IMR-90 (cell line): ENCODE results near the gene TMEM60. TPM values are rescaled to one million over a fixed set of nuclear protein-coding genes. Genes with fewer than 3 reads are reported as not detected.

Experiments used
- ATAC-seq: fragments of 200-7000 bp; cut with Tn5 transposase; 2 replicates; pipeline ENCODE4 v1.9.1; 2020; ENCODE audit warnings: low read depth, mild to moderate bottlenecking, moderate library complexity
- BruUV-seq: library from RNA; stranded (reverse); fragments of 400-500 nt; replicated peaks from 2 replicates; lab custom pipeline; 2021; lab: Mats Ljungman, UMichigan
- CTCF ChIA-PET: fragments of 300-600 bp; formaldehyde crosslinking; extraction: SDS; loops from one replicate; lab custom pipeline; 2021; ENCODE audit warnings: antibody characterized with exemption; lab: Yijun Ruan, JAX
- POLR2A ChIA-PET: fragments of 300-600 bp; sonication (Branson Sonifier 250); formaldehyde crosslinking; loops from one replicate; lab custom pipeline; 2022; ENCODE audit warnings: antibody characterized with exemption; ENCODE audit not compliant: unreplicated experiment; lab: Charles Lee
- DNase-seq: peaks from one replicate; pipeline ENCODE4 v3.0.0; 2013
- H2AFZ ChIP-seq: replicated peaks from 2 replicates; pipeline ENCODE3; 2013; ENCODE audit warnings: low read length, mild to moderate bottlenecking; ENCODE audit not compliant: poor library complexity
- H2AK5ac ChIP-seq: 2 replicates; pipeline ENCODE4 v1.6.1; 2013; ENCODE audit warnings: low read depth, low read length, inconsistent platforms
- H2AK9ac ChIP-seq: replicated peaks from 2 replicates; pipeline ENCODE3; 2013; ENCODE audit warnings: mild to moderate bottlenecking, low read depth, low read length, moderate library complexity; ENCODE audit not compliant: poor library complexity
- H2BK120ac ChIP-seq: 2 replicates; pipeline ENCODE4 v1.6.1; 2013; ENCODE audit warnings: low read depth, low read length, inconsistent platforms
- H2BK15ac ChIP-seq: 3 replicates; pipeline ENCODE4 v1.6.1; 2013; ENCODE audit warnings: low read depth, low read length, inconsistent platforms
- H2BK20ac ChIP-seq: 2 replicates; pipeline ENCODE4 v1.6.1; 2013; ENCODE audit warnings: low read depth, mild to moderate bottlenecking, inconsistent platforms, low read length, moderate library complexity
- H2BK5ac ChIP-seq: 2 replicates; pipeline ENCODE4 v1.6.1; 2013; ENCODE audit warnings: mild to moderate bottlenecking, low read depth, low read length, inconsistent platforms; ENCODE audit not compliant: poor library complexity, severe bottlenecking
- H3K14ac ChIP-seq: replicated peaks from 2 replicates; pipeline ENCODE4 v1.6.1; 2013; ENCODE audit warnings: low read depth, low read length, inconsistent platforms
- H3K18ac ChIP-seq: 2 replicates; pipeline ENCODE4 v1.6.1; 2013; ENCODE audit warnings: low read depth, low read length, control low read depth
- H3K23ac ChIP-seq: 2 replicates; pipeline ENCODE4 v1.6.1; 2013; ENCODE audit warnings: low read depth, low read length, inconsistent platforms
- H3K27ac ChIP-seq: 2 replicates; pipeline ENCODE4 v1.5.1; 2013; ENCODE audit warnings: mild to moderate bottlenecking, control low read depth, low read length; ENCODE audit not compliant: insufficient read depth
- H3K27me3 ChIP-seq: 2 replicates; pipeline ENCODE4 v1.6.1; 2013; ENCODE audit warnings: low read length; ENCODE audit not compliant: control insufficient read depth, insufficient read depth
- H3K36me3 ChIP-seq: 2 replicates; pipeline ENCODE4 v1.6.1; 2013; ENCODE audit warnings: low read length, mixed read lengths; ENCODE audit not compliant: control insufficient read depth, insufficient read depth
- H3K4ac ChIP-seq: 2 replicates; pipeline ENCODE4 v1.6.1; 2013; ENCODE audit warnings: low read depth, low read length, inconsistent platforms
- H3K4me1 ChIP-seq: 2 replicates; pipeline ENCODE4 v1.6.1; 2013; ENCODE audit warnings: low read length, mixed read lengths; ENCODE audit not compliant: control insufficient read depth, insufficient read depth
- H3K4me2 ChIP-seq: 2 replicates; pipeline ENCODE4 v1.6.1; 2013; ENCODE audit warnings: low read depth, mild to moderate bottlenecking, control low read depth, low read length, moderate library complexity
- H3K4me3 ChIP-seq: 2 replicates; pipeline ENCODE4 v1.5.1; 2013; ENCODE audit warnings: low read depth, mild to moderate bottlenecking, control low read depth, low read length, moderate library complexity; ENCODE audit not compliant: insufficient read depth
- H3K56ac ChIP-seq: 2 replicates; pipeline ENCODE4 v1.6.1; 2013; ENCODE audit warnings: low read length, inconsistent platforms; ENCODE audit not compliant: insufficient read depth; ENCODE audit errors: extremely low read depth
- H3K79me1 ChIP-seq, 2 experiments: 2 replicates each; pipeline ENCODE4 v1.6.1; 2013; ENCODE audit warnings: low read length in 2 of 2, inconsistent platforms in 1 of 2, low read depth in 1 of 2
- H3K9ac ChIP-seq: 2 replicates; pipeline ENCODE4 v1.6.1; 2013; ENCODE audit warnings: low read depth, low read length, control low read depth
- H3K9me1 ChIP-seq: 2 replicates; pipeline ENCODE4 v1.6.1; 2013; ENCODE audit warnings: low read length, inconsistent platforms; ENCODE audit not compliant: insufficient read depth
- H3K9me3 ChIP-seq: 2 replicates; pipeline ENCODE4 v1.6.1; 2013; ENCODE audit warnings: low read length; ENCODE audit not compliant: control insufficient read depth, insufficient read depth
- H4K20me1 ChIP-seq: 2 replicates; pipeline ENCODE4 v1.6.1; 2013; ENCODE audit warnings: low read length, inconsistent platforms; ENCODE audit not compliant: insufficient read depth
- H4K5ac ChIP-seq: 2 replicates; pipeline ENCODE4 v1.6.1; 2013; ENCODE audit warnings: mild to moderate bottlenecking, low read depth, low read length, control low read depth
- H4K8ac ChIP-seq, 2 experiments: 2 replicates each; pipeline ENCODE4 v1.6.1; 2013; ENCODE audit warnings: low read depth in 2 of 2, low read length in 2 of 2, control low read depth in 1 of 2, inconsistent platforms in 1 of 2
- H4K91ac ChIP-seq: 2 replicates; pipeline ENCODE4 v1.6.1; 2013; ENCODE audit warnings: low read depth, low read length, inconsistent platforms; ENCODE audit not compliant: insufficient read depth
- BHLHE40 ChIP-seq: fragments of 150-350 bp; IDR thresholded peaks from 2 replicates; pipeline ENCODE4 v1.6.1; 2016; ENCODE audit warnings: mild to moderate bottlenecking, low read depth, low read length
- CHD1 ChIP-seq: IDR thresholded peaks from 2 replicates; pipeline ENCODE4 v1.6.1; 2012; ENCODE audit warnings: low read depth, low read length, improper control_type of control experiment
- ELK1 ChIP-seq: fragments of 150-350 bp; IDR thresholded peaks from 2 replicates; pipeline ENCODE4 v1.6.1; 2016; ENCODE audit warnings: low read depth, mild to moderate bottlenecking, low read length, moderate library complexity, borderline replicate concordance
- FOS ChIP-seq: fragments of 150-350 bp; IDR thresholded peaks from 2 replicates; pipeline ENCODE4 v1.6.1; 2016; ENCODE audit warnings: low read depth, low read length
- MAFK ChIP-seq: IDR thresholded peaks from 2 replicates; pipeline ENCODE4 v1.6.1; 2012; ENCODE audit warnings: low read depth, low read length, improper control_type of control experiment
- MXI1 ChIP-seq: IDR thresholded peaks from 2 replicates; pipeline ENCODE4 v1.6.1; 2012; ENCODE audit warnings: low read depth, mild to moderate bottlenecking, low read length, moderate library complexity, borderline replicate concordance
- POLR2A ChIP-seq: IDR thresholded peaks from 2 replicates; pipeline ENCODE4 v1.6.1; 2012; ENCODE audit warnings: mild to moderate bottlenecking, low read depth, low read length
- RFX5 ChIP-seq: IDR thresholded peaks from 2 replicates; pipeline ENCODE4 v1.8.0; 2012; ENCODE audit warnings: low read depth, mild to moderate bottlenecking, low read length, moderate library complexity
- SMC3 ChIP-seq: fragments of 150-350 bp; IDR thresholded peaks from 2 replicates; pipeline ENCODE4 v1.6.1; 2016; ENCODE audit warnings: low read depth, mild to moderate bottlenecking, antibody characterized with exemption, low read length, moderate library complexity
- USF2 ChIP-seq: fragments of 150-350 bp; IDR thresholded peaks from 2 replicates; pipeline ENCODE4 v1.6.1; 2017; ENCODE audit warnings: mild to moderate bottlenecking, antibody characterized with exemption, low read length, low read depth
- WGBS, 2 experiments: methylation state at CpG; one replicate each; pipeline versions ENCODE4 v1.1.5 to v1.1.7; 2013; ENCODE audit warnings: missing lambda C conversion rate in 2 of 2; ENCODE audit not compliant: insufficient read length in 1 of 2; ENCODE audit errors: extremely low coverage in 2 of 2; 5-methylcytosine and 5-hydroxymethylcytosine counted together
- dilution Hi-C: fragments of 300-500 bp; cut with HindIII; formaldehyde crosslinking; loops from one replicate; pipeline ENCODE4 v1.14.3; 2018; ENCODE audit warnings: low sequenced_read_pairs; ENCODE audit not compliant: unreplicated experiment
- in situ Hi-C: fragments of 300-500 bp; cut with MboI; formaldehyde crosslinking; loops from 3 replicates; pipeline ENCODE4 v1.14.3; 2019; ENCODE audit warnings: low sequenced_read_pairs, inconsistent platforms, mixed read lengths
- intact Hi-C: fragments of 100-400 bp; cut with micrococcal nuclease; formaldehyde crosslinking; loops from 2 replicates; pipeline ENCODE4 v1.10.0; 2022
- polyA plus RNA-seq, 3 experiments: library from polyadenylated mRNA; depleted of rRNA; stranded (reverse); fragments of >200 nt; gene quantifications; 2 replicates each; pipeline ENCODE4 v1.2.3, GENCODE V29; 2012; ENCODE audit warnings: low replicate concordance in 1 of 3
- total RNA-seq: library from RNA; depleted of rRNA; stranded (reverse); fragments of >200 nt; gene quantifications from 2 replicates; pipeline ENCODE4 v1.2.3, GENCODE V29; 2012
- TF ChIP-seq, protein P1 (sequence below): conservative IDR thresholded peaks from 2 replicates; pipeline ENCODE4 v1.5.1; 2012; ENCODE audit warnings: mild to moderate bottlenecking, low read depth, low read length, improper control_type of control experiment

The TMEM60 gene
- total and polyA plus RNA-seq, 2 of the 4 experiments (the other 2 are of a cell fraction), result 9.9 to 17.2 TPM

DNA sequence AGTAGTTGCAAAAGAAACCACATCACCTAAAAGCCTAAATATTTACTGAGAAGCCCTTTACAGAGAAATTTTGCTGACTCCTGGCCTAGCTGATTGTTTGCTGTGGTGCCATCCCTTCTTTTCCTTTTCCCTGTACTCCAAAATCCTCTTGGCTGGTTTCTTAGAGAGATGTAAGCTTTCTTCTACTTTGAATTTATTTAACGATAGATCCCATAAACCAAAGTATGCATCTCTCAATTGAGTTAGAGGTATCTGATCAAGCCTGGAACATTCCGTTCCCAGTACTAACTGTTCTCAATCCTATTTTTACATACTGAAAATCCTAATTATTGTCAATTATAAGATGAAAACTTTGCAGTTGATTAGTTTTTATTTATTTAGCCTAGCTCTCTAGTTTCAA lies 6.3 kb downstream of the TMEM60 start:
- no peak overlapping the region for H3K23ac ChIP-seq
- no peak overlapping the region for H3K18ac ChIP-seq
- no peak overlapping the region for H3K4me3 ChIP-seq
- no peak overlapping the region for H3K4me2 ChIP-seq
- no peak overlapping the region for H2BK5ac ChIP-seq
- H2AFZ ChIP-seq, result no peak overlapping the region
- in situ Hi-C loops (no loop called here), dilution Hi-C loops (no loop called here), intact Hi-C loops (loop anchor here (10.0 kb wide), 1 partner anchor 113 kb away; no protein-coding TSS in a partner anchor)
- H3K56ac ChIP-seq, result no peak overlapping the region
- H4K8ac ChIP-seq, result no peak overlapping the region
- BruUV-seq, result no TSS peak
- TF ChIP-seq FOS (no peak), POLR2A (no peak), BHLHE40 (no peak), SMC3 (no peak), USF2 (no peak), CHD1 (no peak), RFX5 (no peak), MXI1 (no peak), ELK1 (no peak), MAFK (no peak)
- TF ChIP-seq, protein P1, sequence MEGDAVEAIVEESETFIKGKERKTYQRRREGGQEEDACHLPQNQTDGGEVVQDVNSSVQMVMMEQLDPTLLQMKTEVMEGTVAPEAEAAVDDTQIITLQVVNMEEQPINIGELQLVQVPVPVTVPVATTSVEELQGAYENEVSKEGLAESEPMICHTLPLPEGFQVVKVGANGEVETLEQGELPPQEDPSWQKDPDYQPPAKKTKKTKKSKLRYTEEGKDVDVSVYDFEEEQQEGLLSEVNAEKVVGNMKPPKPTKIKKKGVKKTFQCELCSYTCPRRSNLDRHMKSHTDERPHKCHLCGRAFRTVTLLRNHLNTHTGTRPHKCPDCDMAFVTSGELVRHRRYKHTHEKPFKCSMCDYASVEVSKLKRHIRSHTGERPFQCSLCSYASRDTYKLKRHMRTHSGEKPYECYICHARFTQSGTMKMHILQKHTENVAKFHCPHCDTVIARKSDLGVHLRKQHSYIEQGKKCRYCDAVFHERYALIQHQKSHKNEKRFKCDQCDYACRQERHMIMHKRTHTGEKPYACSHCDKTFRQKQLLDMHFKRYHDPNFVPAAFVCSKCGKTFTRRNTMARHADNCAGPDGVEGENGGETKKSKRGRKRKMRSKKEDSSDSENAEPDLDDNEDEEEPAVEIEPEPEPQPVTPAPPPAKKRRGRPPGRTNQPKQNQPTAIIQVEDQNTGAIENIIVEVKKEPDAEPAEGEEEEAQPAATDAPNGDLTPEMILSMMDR, result no peak
- no peak overlapping the region for H2BK120ac ChIP-seq
- POLR2A ChIA-PET, result no interaction called here
- peaks cover 4% of the 10 kb centered on the region; the same call in 1 of the 2 replicates for H3K4me1 ChIP-seq
- no peak overlapping the region for H3K14ac ChIP-seq
- no peak overlapping the region for H4K5ac ChIP-seq
- H3K9me3 ChIP-seq, result no peaks in the 10 kb centered on the region
- no peak overlapping the region for H3K4ac ChIP-seq
- no CpG with 5 or more reads among the region's 2 CpGs for WGBS, 2 experiments
- DNase-seq (no peak), ATAC-seq (no peak)
- H3K27ac ChIP-seq, result no peak overlapping the region
- H2BK15ac ChIP-seq, result no peak overlapping the region
- no peaks in the 10 kb centered on the region for H3K36me3 ChIP-seq
- no peak overlapping the region for H4K91ac ChIP-seq
- H4K20me1 ChIP-seq, result no peaks in the 10 kb centered on the region
- H2AK5ac ChIP-seq, result no peak overlapping the region
- no peaks in the 10 kb centered on the region for H3K27me3 ChIP-seq
- CTCF ChIA-PET, result interaction anchor here (1.0 kb wide), 1 partner anchor 32 kb away, joined by 3 read pairs; no protein-coding TSS in a partner anchor
- H2BK20ac ChIP-seq, result no peak overlapping the region
- H2AK9ac ChIP-seq, result no peak overlapping the region
- no peak overlapping the region for H3K9ac ChIP-seq
- H3K9me1 ChIP-seq, result peaks cover 3% of the 10 kb centered on the region; the same call in 1 of the 2 replicates
- H3K79me1 ChIP-seq, result peaks cover 10 to 33% of the 10 kb centered on the region in 2 experiments
